ENCODE data around the gene ARHGAP28.

Gene ARHGAP28

DNA sequence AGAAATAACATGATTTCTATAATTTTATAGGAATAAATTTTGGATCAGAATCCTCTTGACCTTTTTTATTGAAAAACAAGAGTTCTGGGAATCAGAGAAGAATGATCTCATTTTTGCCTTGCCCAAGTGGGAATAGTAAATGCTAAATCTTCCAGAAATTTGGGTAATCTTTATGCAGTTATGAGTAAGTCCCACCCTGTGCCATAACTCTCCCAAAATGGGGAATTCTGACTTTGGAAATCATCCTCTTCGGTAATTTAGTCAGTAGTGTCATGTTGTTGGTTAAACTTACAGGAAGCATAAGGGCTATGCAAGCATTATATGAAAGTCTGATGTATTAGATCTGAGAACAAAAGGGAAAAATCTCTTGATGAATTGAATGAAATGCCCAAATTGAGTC lies 20.6 kb upstream of the ARHGAP28 start:
- no peak overlapping the region for H3K4me3 ChIP-seq (ENCODE audit: control insufficient read depth, low read depth, low read length)
- no peak for DNase-seq (ENCODE audit: low read depth)
- TF ChIP-seq, protein P1, sequence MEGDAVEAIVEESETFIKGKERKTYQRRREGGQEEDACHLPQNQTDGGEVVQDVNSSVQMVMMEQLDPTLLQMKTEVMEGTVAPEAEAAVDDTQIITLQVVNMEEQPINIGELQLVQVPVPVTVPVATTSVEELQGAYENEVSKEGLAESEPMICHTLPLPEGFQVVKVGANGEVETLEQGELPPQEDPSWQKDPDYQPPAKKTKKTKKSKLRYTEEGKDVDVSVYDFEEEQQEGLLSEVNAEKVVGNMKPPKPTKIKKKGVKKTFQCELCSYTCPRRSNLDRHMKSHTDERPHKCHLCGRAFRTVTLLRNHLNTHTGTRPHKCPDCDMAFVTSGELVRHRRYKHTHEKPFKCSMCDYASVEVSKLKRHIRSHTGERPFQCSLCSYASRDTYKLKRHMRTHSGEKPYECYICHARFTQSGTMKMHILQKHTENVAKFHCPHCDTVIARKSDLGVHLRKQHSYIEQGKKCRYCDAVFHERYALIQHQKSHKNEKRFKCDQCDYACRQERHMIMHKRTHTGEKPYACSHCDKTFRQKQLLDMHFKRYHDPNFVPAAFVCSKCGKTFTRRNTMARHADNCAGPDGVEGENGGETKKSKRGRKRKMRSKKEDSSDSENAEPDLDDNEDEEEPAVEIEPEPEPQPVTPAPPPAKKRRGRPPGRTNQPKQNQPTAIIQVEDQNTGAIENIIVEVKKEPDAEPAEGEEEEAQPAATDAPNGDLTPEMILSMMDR (IDR thresholded peaks at IDR 0.05; ENCODE audit: control insufficient read depth, insufficient read depth, low read depth, low read length, missing control alignments), result no peak

DNA sequence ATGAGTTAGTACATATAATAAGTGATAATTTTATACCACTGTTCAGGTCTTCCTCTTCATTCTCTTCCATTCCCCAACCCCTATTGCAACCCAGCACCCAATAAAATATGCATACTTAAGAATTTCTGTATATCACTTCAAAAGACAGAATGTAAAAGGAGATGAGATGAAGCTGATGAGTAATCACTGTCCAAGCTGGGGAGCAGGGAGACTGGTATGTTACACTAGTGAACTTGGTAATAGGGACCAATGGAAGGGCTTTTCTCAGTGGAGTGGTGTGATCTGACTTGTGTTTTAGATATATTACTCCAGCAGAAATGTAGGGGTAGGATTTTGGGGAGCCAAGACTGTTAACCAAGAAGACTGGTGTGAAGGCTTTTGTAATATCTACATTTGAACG lies 18.0 kb upstream of the ARHGAP28 start:
- TF ChIP-seq, protein P1 (IDR thresholded peaks at IDR 0.05; ENCODE audit: control insufficient read depth, insufficient read depth, low read depth, low read length, missing control alignments), result no peak
- H3K4me3 ChIP-seq (ENCODE audit: control insufficient read depth, low read depth, low read length), result no peak overlapping the region
- DNase-seq (ENCODE audit: low read depth), result no peak

DNA sequence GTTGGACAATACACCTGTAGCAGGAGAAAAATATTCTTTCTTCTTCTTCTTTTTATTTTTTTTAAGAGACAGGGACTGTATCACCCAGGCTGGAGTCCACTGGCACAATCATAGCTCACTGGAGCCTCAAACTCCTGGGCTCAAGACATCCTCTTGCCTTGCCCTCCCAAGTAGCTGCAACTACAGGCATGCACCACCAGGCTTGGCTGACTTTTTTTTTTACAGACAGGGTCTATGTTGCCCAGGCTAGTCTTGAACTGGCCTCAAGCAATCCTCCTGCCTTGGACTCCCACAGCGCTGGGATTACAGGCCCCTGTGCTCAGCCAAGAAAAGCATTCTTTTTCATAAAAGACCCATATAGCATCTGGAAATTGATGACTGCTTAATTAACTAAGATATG lies 17.1 kb upstream of the ARHGAP28 start:
- no peak overlapping the region for H3K4me3 ChIP-seq (ENCODE audit: control insufficient read depth, low read depth, low read length)
- DNase-seq (ENCODE audit: low read depth), result no peak
- TF ChIP-seq, protein P1 (IDR thresholded peaks at IDR 0.05; ENCODE audit: control insufficient read depth, insufficient read depth, low read depth, low read length, missing control alignments), result no peak

DNA sequence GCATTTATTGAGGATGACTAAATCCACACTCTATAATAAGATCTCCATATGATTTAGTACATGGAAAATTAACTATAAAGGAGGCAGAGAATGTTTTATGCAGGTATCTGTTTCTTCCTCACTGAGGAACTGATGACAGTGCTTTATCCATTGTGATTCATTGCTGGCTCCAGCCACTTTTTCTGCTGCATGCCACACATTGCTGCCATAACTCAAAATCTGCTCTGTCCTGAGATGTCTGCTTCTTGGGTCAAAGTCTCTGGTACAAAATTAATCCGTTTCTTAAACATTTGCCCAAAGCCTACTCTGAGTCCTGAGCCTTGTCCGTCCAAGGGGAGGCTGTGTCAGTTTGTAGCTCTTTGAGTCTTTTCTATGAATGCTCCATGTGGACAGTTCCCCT lies 15.5 kb upstream of the ARHGAP28 start:
- H3K4me3 ChIP-seq (ENCODE audit: control insufficient read depth, low read depth, low read length), result no peak overlapping the region
- no peak for DNase-seq (ENCODE audit: low read depth)
- TF ChIP-seq, protein P1 (IDR thresholded peaks at IDR 0.05; ENCODE audit: control insufficient read depth, insufficient read depth, low read depth, low read length, missing control alignments), result no peak

DNA sequence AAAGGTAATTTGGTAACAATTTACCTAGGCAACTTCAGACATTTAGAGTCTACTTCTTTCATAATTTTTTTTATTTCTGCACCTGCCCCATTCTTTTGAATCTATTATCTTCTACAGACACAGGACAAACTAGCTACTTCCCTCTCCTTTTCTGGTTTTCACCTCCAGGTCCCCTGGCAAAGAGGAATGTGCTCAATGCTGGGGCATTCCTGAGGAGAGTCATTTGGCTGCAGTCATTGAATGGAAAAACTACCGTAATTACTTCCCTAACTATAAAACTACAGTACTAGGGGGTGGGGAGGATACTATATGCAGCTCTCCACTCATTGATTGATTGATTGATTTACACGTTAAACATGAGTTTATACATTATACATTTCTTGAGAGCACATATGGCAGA lies 11.2 kb upstream of the ARHGAP28 start:
- TF ChIP-seq, protein P1 (IDR thresholded peaks at IDR 0.05; ENCODE audit: control insufficient read depth, insufficient read depth, low read depth, low read length, missing control alignments), result no peak
- DNase-seq (ENCODE audit: low read depth), result no peak
- no peak overlapping the region for H3K4me3 ChIP-seq (ENCODE audit: control insufficient read depth, low read depth, low read length)

DNA sequence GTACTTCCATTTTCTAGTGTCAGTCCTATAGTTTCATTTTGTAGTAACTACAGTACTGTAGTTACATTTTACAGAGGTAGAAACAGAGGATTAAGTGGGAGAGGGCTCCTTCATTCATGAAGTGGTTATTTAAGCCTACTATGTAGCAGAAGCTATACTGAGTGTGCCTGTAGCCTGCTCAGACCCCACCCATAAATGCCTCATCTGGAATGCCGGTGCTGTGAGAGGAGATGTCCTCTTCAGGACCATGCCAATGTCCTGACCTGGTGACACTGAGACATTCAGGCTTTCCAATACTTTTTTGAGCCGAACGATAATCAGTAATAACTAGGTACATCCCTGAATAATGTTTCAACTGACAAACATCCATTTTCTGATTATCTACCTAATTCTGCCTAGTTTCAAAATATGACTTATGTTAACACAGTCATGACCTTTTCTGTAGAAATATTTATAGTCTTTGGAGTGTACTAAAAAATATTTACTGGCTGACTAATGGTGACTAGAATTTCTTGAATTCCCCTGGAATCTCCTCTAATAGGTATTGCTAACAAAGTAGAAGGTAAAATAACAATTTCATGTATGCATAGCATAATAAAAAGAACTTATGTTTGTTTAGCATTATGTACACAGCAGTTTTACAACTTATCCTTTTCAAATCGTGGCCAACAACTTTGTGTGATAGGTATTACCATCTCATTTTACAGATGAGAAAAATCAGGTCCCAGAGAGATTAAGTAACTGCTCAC lies 10.2 kb upstream of the ARHGAP28 start:
- TF ChIP-seq, protein P1 (IDR thresholded peaks at IDR 0.05; ENCODE audit: control insufficient read depth, insufficient read depth, low read depth, low read length, missing control alignments), result no peak
- no peak for DNase-seq (ENCODE audit: low read depth)
- no peak overlapping the region for H3K4me3 ChIP-seq (ENCODE audit: control insufficient read depth, low read depth, low read length)
